H9 (cell line): ENCODE results near the gene ANKRD39. TPM values are rescaled to one million over a fixed set of nuclear protein-coding genes. Genes with fewer than 3 reads are reported as not detected.
A peak's percentile ranks its signal among the peaks of the same experiment; 100 is the strongest.

ENCODE experiments used
- DNase-seq: peaks from one replicate; pipeline ENCODE4 v3.0.0-alpha.2; 2017
- H2AFZ ChIP-seq: one replicate; pipeline ENCODE4 v1.6.1; 2013; ENCODE audit warnings: mild to moderate bottlenecking, low read length, control low read depth, moderate library complexity
- H2AK5ac ChIP-seq: 2 replicates; pipeline ENCODE4 v1.6.1; 2013; ENCODE audit warnings: low read length, control low read depth, mixed read lengths; ENCODE audit not compliant: insufficient read length
- H2BK120ac ChIP-seq: one replicate; pipeline ENCODE4 v1.6.1; 2013; ENCODE audit warnings: low read depth, mild to moderate bottlenecking, low read length, control low read depth, inconsistent platforms; ENCODE audit not compliant: poor library complexity, severe bottlenecking
- H2BK12ac ChIP-seq: 2 replicates; pipeline ENCODE4 v1.6.1; 2013; ENCODE audit warnings: low read length, control low read depth, mixed read lengths, low read depth; ENCODE audit not compliant: insufficient read length
- H2BK15ac ChIP-seq: 2 replicates; pipeline ENCODE4 v1.6.1; 2013; ENCODE audit warnings: low read depth, low read length, control low read depth
- H2BK20ac ChIP-seq: one replicate; pipeline ENCODE4 v1.6.1; 2013; ENCODE audit warnings: low read depth, mild to moderate bottlenecking, low read length, control low read depth, inconsistent platforms; ENCODE audit not compliant: poor library complexity, severe bottlenecking
- H2BK5ac ChIP-seq: 2 replicates; pipeline ENCODE4 v1.6.1; 2013; ENCODE audit warnings: low read length, control low read depth, mixed read lengths; ENCODE audit not compliant: insufficient read length
- H3K14ac ChIP-seq: 2 replicates; pipeline ENCODE4 v1.6.1; 2013; ENCODE audit warnings: low read length, control low read depth; ENCODE audit not compliant: insufficient read depth
- H3K18ac ChIP-seq: 2 replicates; pipeline ENCODE4 v1.6.1; 2013; ENCODE audit warnings: low read depth, mild to moderate bottlenecking, mixed read lengths, low read length, control low read depth; ENCODE audit not compliant: insufficient read length
- H3K23ac ChIP-seq: 2 replicates; pipeline ENCODE4 v1.6.1; 2013; ENCODE audit warnings: low read length, control low read depth, mixed read lengths, low read depth; ENCODE audit not compliant: insufficient read length
- H3K23me2 ChIP-seq: 2 replicates; pipeline ENCODE4 v1.6.1; 2013; ENCODE audit warnings: low read depth, mild to moderate bottlenecking, mixed read lengths, low read length, control low read depth; ENCODE audit not compliant: insufficient read length, poor library complexity, severe bottlenecking
- H3K27ac ChIP-seq: 2 replicates; pipeline ENCODE4 v1.5.1; 2013; ENCODE audit warnings: low read length, control low read depth, mixed read lengths, low read depth; ENCODE audit not compliant: insufficient read length
- H3K27me3 ChIP-seq: 2 replicates; pipeline ENCODE4 v1.6.1; 2013; ENCODE audit warnings: low read length, control low read depth, inconsistent platforms; ENCODE audit not compliant: insufficient read depth
- H3K4ac ChIP-seq: 2 replicates; pipeline ENCODE4 v1.6.1; 2013; ENCODE audit warnings: low read depth, mild to moderate bottlenecking, control low read depth, inconsistent platforms, low read length, moderate library complexity
- H3K4me1 ChIP-seq: 2 replicates; pipeline ENCODE4 v1.6.1; 2013; ENCODE audit warnings: low read length, control low read depth, inconsistent platforms; ENCODE audit not compliant: insufficient read depth
- H3K4me2 ChIP-seq: 2 replicates; pipeline ENCODE4 v1.6.1; 2013; ENCODE audit warnings: low read length, control low read depth, mixed read lengths; ENCODE audit not compliant: insufficient read length, insufficient read depth
- H3K56ac ChIP-seq: 2 replicates; pipeline ENCODE4 v1.6.1; 2013; ENCODE audit warnings: low read depth, mild to moderate bottlenecking, mixed read lengths, low read length, control low read depth; ENCODE audit not compliant: insufficient read length
- H3K79me1 ChIP-seq: 2 replicates; pipeline ENCODE4 v1.6.1; 2013; ENCODE audit warnings: low read depth, mild to moderate bottlenecking, moderate library complexity, low read length, control low read depth, inconsistent platforms; ENCODE audit not compliant: insufficient read depth, poor library complexity, severe bottlenecking
- H3K79me2 ChIP-seq: 2 replicates; pipeline ENCODE4 v1.6.1; 2013; ENCODE audit warnings: low read length, control low read depth, inconsistent platforms; ENCODE audit not compliant: insufficient read depth
- H3K9ac ChIP-seq: 2 replicates; pipeline ENCODE4 v1.6.1; 2013; ENCODE audit warnings: low read length, control low read depth, mixed read lengths; ENCODE audit not compliant: insufficient read length; ENCODE audit errors: extremely low read depth
- H3K9me3 ChIP-seq: one replicate; pipeline ENCODE4 v1.6.1; 2013; ENCODE audit warnings: low read depth, low read length, inconsistent platforms; ENCODE audit not compliant: control insufficient read depth
- H3T11ph ChIP-seq: one replicate; pipeline ENCODE4 v1.6.1; 2013; ENCODE audit warnings: mild to moderate bottlenecking, low read length, control low read depth, inconsistent platforms
- H4K20me1 ChIP-seq: one replicate; pipeline ENCODE4 v1.6.1; 2013; ENCODE audit not compliant: control insufficient read depth, insufficient read length, insufficient read depth
- H4K5ac ChIP-seq: 2 replicates; pipeline ENCODE4 v1.6.1; 2013; ENCODE audit warnings: low read depth, mild to moderate bottlenecking, mixed read lengths, low read length, control low read depth; ENCODE audit not compliant: insufficient read length
- H4K8ac ChIP-seq: replicated peaks from 2 replicates; pipeline ENCODE4 v1.6.1; 2013; ENCODE audit warnings: low read length, control low read depth, mixed read lengths, low read depth; ENCODE audit not compliant: insufficient read length
- H4K91ac ChIP-seq: 2 replicates; pipeline ENCODE4 v1.6.1; 2013; ENCODE audit warnings: low read depth, mild to moderate bottlenecking, moderate library complexity, mixed read lengths, low read length, control low read depth; ENCODE audit not compliant: insufficient read length
- H3K27ac Mint-ChIP-seq, 3 experiments: 2 replicates in 2 of 3; 3 replicates in 1 of 3; pipeline ENCODE4 v1.8.0; 2020 to 2021; ENCODE audit warnings: mixed read lengths in 3 of 3, mild to moderate bottlenecking in 1 of 3, moderate library complexity in 1 of 3
- H3K27me3 Mint-ChIP-seq: 2 replicates; pipeline ENCODE4 v1.8.0; 2021; ENCODE audit warnings: low read depth, mild to moderate bottlenecking, moderate library complexity, mixed read lengths
- H3K36me3 Mint-ChIP-seq, 3 experiments: 2 replicates in 2 of 3; 3 replicates in 1 of 3; pipeline ENCODE4 v1.8.0; 2020 to 2021; ENCODE audit warnings: low read depth in 3 of 3, mixed read lengths in 3 of 3; ENCODE audit not compliant: insufficient read depth in 1 of 3
- H3K4me1 Mint-ChIP-seq, 2 experiments: 2 replicates each; pipeline ENCODE4 v1.8.0; 2020; ENCODE audit warnings: mixed read lengths in 2 of 2
- H3K4me3 Mint-ChIP-seq, 2 experiments: 2 replicates in 1 of 2; 3 replicates in 1 of 2; pipeline ENCODE4 v1.8.0; 2020 to 2021; ENCODE audit warnings: mild to moderate bottlenecking in 2 of 2, mixed read lengths in 2 of 2, moderate library complexity in 1 of 2
- H3K9me3 Mint-ChIP-seq, 2 experiments: 2 replicates in 1 of 2; 3 replicates in 1 of 2; pipeline ENCODE4 v1.8.0; 2020; ENCODE audit warnings: mild to moderate bottlenecking in 2 of 2, mixed read lengths in 2 of 2, moderate library complexity in 1 of 2
- WGBS: extraction: QIAGEN DNeasy Blood & Tissue Kit; methylation state at CpG from one replicate; pipeline ENCODE4 v1.1.7; 2013; ENCODE audit warnings: missing lambda C conversion rate, low lambda C conversion rate, mixed read lengths; ENCODE audit not compliant: insufficient read length; ENCODE audit errors: extremely low coverage; 5-methylcytosine and 5-hydroxymethylcytosine counted together
- total RNA-seq: library from RNA; stranded (reverse); gene quantifications from 2 replicates; pipeline ENCODE4 v1.2.1, GENCODE V29; 2021
- TF ChIP-seq, protein P1 (sequence below): fragments of 200-600 bp; sonication (generic); conservative IDR thresholded peaks from 3 replicates; pipeline ENCODE4 v1.8.0; 2021; ENCODE audit warnings: antibody characterized with exemption, mild to moderate bottlenecking

The ANKRD39 gene
- total RNA-seq, 1 experiment from 2014 or later: 13.0 TPM

DNA sequence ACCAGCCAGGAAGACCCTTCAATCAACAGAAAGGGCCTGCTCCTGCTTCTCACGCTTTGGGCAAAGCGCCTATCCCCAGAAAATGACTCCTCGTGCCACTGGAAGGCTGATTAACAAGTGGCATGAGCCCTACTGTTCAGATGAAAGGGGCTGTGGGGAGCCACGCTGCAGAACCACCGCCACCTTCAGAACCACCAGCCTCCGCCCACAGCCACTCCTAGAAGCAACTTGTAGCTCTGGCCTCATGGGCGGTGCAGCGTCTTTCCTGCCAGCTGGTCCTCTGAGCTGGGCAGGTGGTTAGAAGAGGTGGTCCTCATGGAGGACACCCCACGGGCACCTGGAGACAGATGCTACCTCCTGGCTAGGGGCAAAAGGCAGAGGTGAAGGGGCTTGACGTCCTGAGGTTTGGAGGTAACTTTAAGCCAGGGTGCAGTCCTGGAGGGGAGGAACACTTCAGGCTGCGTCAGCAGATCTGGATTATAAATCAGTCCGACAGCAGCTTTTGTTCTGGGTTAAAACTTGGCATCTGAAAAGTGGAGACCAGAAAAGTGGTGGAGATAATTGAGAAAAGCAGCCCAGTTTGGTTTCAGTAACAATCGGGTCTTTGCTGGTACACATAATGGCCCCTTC, 12.9 kb upstream of the ANKRD39 start:
- Mint-ChIP-seq H3K27me3 (no peaks in the 10 kb centered on the region; the same call in 1 of the 2 replicates), H3K4me3 (peak overlapping the region; percentile 74 to 84), H3K36me3 (peaks cover 3 to 21% (median 14%) of the 10 kb centered on the region in 3 experiments), H3K27ac (peak overlapping the region in 2 of 3 experiments; percentile 44 to 52; a peak in 1 of 7 replicates), H3K9me3 (no peaks in the 10 kb centered on the region), H3K4me1 (peaks cover 42 to 52% of the 10 kb centered on the region in 2 experiments)
- peaks cover 3% of the 10 kb centered on the region; the same call in 1 of the 2 replicates for H3K4me1 ChIP-seq
- H4K20me1 ChIP-seq: no peaks in the 10 kb centered on the region
- H3K27me3 ChIP-seq: no peaks in the 10 kb centered on the region
- H3K9ac ChIP-seq: no peak overlapping the region
- H3K9me3 ChIP-seq: no peaks in the 10 kb centered on the region
- peak overlapping the region; percentile 64 for H3K14ac ChIP-seq
- no peak overlapping the region for H4K91ac ChIP-seq
- no peak overlapping the region for H3K23ac ChIP-seq
- no peak overlapping the region for H2BK15ac ChIP-seq
- H2AK5ac ChIP-seq: no peak overlapping the region
- H2BK5ac ChIP-seq: no peak overlapping the region
- no peak overlapping the region for H2BK12ac ChIP-seq
- H3K79me1 ChIP-seq: peaks cover 10% of the 10 kb centered on the region
- no peak overlapping the region for H4K5ac ChIP-seq
- H3T11ph ChIP-seq: no peak overlapping the region
- H3K23me2 ChIP-seq: peaks cover 16% of the 10 kb centered on the region
- H3K27ac ChIP-seq: no peak overlapping the region
- H3K79me2 ChIP-seq: peaks cover 10% of the 10 kb centered on the region; the same call in 1 of the 2 replicates
- no peak overlapping the region for H3K56ac ChIP-seq
- H4K8ac ChIP-seq: no peak overlapping the region
- no peak overlapping the region for H2BK20ac ChIP-seq
- H2AFZ ChIP-seq: no peak overlapping the region
- no peak overlapping the region for H3K4ac ChIP-seq
- peak overlapping the region; percentile 79 for H3K4me2 ChIP-seq
- no CpG with 5 or more reads among the region's 13 CpGs for WGBS
- peak overlapping the region; percentile 21 for H3K18ac ChIP-seq
- no peak overlapping the region for H2BK120ac ChIP-seq
- TF ChIP-seq, protein P1, sequence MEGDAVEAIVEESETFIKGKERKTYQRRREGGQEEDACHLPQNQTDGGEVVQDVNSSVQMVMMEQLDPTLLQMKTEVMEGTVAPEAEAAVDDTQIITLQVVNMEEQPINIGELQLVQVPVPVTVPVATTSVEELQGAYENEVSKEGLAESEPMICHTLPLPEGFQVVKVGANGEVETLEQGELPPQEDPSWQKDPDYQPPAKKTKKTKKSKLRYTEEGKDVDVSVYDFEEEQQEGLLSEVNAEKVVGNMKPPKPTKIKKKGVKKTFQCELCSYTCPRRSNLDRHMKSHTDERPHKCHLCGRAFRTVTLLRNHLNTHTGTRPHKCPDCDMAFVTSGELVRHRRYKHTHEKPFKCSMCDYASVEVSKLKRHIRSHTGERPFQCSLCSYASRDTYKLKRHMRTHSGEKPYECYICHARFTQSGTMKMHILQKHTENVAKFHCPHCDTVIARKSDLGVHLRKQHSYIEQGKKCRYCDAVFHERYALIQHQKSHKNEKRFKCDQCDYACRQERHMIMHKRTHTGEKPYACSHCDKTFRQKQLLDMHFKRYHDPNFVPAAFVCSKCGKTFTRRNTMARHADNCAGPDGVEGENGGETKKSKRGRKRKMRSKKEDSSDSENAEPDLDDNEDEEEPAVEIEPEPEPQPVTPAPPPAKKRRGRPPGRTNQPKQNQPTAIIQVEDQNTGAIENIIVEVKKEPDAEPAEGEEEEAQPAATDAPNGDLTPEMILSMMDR: no peak
- no peak for DNase-seq
